HG02885 (cell line): Measurements from ENCODE around the gene SLC16A2.

ENCODE experiments used
- ATAC-seq: cut with Tn5 transposase; IDR thresholded peaks from one replicate; pipeline ENCODE4 v1.9.1; 2021; ENCODE audit warnings: mild to moderate bottlenecking; ENCODE audit not compliant: unreplicated experiment, poor library complexity

The SLC16A2 gene

DNA sequence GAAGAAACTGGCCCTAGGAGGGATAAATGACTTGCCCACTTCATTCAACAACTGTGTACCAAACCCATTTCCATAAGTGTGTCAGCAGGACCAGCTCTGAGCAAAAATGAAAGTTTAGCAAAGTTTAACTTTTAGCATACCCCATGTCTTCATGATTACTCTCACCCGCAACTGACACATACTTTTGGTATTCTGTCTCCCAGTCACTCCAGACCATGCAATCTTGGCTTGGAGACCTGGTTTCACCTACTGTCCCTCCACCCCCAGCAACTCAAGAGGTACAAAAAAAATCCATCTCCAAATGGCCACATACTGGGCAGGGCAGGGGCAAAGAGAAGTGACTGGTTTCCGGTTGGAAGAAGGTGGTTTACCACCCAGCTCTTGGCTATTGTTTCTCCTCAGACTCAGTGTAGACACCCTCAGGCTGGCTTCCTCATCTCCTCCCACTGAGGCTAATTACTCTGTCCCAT, 113.3 kb downstream of the SLC16A2 start:
- ATAC-seq: peak; percentile 57

DNA sequence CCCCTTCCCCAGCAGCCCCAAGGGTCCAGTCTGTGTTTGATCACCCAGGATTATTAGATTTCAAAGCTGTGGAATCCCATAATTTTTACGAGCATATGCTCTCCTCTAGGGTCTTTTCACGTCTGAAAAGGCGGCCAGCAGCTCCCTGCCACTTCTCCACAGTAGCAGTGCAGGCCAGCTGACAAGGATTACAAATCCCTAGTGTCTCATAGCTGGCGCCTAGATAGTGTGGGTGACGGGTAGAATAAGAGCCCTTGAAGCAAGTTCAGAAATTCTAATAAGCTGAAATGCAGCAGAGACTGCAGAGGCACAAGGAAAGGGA, 113.8 kb downstream of the SLC16A2 start:
- ATAC-seq: peak; percentile 4

DNA sequence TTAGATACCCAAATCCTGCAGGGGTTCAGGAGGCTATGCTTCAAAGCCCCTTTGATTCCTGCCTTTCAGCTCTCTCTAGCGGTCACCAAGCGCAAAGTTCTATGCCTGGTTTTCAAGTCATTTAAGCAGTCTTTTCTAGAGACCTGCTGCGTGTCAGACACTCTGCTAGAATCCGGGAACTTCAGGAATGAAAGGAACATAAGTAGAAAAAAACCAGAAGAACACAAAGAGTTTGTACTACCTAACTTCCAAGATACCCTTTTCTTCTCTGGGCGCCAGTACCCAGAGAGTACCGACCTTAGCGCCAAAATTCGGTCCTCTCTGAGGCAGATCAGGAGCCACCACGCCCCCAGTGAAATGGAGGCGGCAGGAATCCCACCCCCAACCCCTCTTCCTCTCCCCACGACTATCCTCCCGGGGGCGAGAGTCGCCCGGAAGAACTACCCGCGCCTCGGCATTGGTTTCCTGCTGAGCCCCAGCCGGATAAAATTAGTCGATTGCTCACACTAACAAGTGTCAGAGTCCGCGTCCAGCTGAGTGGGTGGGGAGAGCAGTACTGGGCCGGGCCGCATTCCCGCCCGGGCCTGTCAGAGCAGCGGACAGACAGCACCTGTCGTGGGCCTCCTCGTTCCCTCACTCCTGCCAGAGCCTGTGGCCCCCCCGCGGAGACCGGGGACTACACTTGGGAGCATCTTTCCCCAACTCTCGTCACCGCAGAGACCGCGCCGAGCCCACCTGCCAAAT, 114.3 kb downstream of the SLC16A2 start:
- ATAC-seq: peak; percentile 37

DNA sequence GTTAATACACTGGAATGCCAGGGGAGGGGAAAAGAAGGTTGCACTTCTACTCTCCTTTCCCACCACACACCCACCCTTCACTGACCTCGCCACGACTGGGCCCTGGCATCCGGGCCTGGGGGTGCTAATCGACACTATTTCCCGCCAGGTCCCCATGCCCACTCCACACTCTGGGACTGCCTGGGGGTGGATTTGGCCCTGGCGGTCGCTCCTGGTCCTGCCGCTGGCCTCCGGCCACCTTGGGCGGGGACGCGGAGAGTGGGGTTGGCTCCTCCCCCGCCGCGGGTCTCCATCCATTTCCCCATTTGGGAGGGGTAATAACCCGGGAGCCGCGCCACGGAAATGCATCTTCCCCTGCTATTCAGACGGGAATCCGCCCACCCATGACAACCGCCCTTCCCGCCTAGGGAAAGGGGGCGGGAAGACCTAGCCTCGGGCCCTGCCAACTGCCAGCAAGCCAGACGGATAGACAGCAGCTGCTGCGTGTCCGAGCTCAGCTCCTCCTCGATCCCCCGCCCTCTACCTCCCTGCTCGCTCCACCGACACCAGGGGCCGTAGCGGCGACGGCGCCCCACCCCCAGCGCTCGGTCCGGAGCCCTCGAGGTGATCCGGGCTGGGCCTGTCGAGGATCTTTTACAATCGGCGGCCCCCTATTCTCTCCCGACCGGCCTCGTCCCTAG, 115.0 kb downstream of the SLC16A2 start:
- ATAC-seq: peak; percentile 50

DNA sequence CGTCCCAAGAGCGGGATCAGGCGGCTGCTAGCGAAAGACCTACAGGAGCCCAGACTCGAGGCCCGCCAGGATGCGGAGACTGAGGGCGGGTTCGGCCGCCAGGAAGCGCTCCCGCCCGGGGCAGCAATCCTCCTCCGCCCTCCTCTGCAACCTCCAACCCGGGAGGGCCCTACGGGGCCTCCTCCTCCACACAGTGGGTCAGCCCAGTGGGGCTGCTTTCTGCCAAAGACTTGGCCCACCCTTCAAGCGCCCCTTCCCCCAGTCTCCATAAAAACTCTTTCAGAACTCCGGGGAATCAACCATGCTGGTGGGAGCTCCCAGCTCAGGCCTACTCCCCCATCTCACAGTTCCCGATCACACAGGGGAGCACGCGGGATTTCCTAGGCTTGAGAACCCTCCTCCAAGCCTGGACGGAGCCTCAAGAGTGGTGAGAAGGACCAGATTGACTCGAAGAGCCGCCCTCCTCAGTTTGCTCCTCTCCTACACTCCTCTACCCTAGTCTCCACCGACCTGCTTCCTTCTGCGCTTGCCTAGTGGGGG, 115.6 kb downstream of the SLC16A2 start:
- ATAC-seq: peak; percentile 11

DNA sequence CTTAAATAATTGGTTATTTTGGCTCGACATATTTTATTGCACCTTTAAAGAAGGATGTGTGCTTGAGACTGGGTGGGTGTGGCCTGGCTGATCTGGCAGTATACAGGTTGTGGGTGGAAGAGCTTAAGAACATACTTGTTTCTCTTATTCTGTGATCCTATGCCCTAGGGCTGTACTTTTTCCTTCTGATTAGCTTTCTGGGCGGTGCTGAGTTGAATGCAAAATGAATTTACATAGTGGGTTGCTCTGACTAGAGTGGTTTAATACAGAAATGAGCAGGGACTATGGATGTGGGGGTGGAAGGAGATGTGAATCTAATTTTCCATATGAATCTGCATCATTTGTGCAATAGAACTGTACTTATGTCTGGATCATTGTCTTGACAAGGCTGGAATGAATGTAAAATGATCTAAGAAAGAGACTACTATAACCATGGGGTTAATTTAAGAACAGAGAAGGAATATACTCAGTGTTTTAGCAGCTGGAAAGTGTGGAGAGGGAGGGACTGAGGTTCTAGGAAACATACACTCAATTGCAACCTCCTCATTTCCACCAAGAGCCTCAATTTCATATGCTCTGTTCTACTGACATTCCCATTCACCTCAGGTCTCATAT, 119.4 kb downstream of the SLC16A2 start:
- ATAC-seq: no peak

DNA sequence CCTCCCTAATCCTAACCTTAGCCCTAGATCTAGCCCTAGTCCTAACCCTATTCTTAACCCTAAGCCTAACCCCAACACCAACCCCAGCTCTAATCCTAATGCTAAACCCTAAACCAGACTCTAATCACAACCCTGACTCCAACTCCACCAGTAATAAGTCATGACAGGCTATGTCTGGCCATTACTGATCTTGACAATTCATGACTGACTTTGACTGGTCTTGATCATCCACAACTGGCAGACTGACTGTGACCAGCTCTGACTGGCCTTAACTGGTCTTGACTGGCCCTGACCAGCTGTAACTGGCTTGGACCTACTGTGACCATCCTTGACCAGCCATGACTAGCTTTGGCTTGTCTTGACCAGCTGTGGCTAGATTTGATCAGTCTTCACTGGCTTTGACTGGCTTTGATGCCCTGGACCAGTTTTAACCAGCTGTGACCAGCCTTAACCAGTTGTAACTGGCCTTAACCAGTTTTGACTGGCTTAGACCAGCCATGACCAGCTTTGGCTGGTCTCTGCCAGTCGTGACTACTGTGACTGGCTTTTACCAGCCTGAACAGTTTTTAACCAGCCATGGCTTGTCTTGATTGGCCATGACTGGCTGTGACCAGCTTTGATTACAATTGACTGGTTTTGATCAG, 124.7 kb downstream of the SLC16A2 start:
- no peak for ATAC-seq

DNA sequence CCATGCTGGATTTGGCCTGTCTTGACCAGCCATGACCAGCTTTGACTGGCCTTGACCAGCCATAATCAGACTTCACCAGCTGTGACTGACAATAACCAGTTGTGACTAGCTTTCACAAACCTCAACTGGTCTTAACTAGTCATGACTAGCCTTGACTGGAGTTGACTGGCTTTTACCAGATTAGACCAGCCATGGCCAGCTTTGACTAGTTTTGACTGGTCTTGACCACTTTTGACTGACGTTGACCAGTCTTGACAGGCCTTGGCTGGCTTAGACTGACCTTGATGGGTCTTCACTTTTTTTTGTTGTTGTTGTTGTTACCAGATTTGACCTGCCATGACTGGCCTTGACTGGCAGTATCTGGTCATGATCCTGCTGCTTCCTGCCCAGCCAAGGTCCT, 125.7 kb downstream of the SLC16A2 start:
- no peak for ATAC-seq

DNA sequence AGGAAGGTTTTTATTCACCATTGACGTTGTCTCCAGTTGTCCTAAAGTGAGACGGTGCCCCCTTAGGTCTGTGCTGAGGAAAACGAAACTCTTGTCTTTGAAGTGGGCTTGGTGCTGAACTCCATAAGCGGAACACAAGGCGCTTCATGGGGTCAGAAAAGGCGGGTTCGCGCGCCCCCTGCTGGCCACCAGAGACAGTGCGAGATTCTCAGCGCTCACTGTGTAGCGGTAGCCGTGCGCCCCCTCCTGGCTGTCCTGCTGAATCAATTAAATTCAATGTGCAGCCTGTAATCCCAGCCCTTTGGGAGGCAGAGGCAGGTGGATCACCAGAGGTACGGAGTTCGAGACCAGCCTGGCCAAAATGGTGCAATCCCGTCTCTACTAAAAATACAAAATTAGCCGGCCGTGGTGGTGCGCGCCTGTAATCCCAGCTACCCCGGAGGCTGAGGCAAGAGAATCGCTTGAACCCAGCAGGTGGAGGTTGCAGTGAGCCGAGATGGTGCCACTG, 129.1 kb downstream of the SLC16A2 start:
- ATAC-seq: peak; percentile 84

DNA sequence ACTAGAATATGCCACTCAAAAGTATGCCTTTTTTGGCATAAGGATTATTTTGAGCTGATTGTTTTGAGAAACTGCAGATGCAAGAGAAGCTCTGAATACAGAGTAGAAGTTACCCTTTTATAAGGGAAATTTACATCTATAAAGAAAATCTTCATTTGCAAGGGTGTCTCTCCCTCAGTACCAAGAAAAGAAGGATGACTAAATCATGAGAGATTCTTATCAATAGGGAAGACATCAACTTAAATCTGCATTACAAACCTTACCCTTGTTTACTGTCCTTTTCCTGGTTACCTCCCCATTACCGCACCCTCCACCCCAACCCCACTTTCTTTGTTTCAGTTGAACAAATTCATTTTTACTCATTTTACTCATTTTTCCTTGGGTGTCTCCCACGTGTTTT, 130.6 kb downstream of the SLC16A2 start:
- ATAC-seq: no peak

DNA sequence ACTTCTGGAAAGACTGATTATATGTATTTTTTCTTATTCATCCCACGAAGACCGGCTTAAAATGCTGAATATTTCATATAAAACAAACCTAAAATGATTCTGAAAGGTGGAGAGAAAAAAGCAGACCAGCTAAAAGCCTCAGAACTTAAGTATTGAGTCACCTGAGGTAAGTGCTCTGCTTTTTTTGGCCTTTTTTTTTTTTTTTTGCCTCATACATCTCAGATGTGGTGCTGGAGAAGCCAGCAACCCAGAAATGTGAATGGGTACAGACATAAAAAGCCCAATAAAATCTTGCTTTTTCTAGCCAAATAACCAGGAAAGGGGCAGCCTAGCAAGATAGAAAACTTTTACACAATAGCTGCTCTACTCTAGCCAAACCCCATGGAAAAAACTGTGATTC, 136.1 kb downstream of the SLC16A2 start:
- no peak for ATAC-seq

DNA sequence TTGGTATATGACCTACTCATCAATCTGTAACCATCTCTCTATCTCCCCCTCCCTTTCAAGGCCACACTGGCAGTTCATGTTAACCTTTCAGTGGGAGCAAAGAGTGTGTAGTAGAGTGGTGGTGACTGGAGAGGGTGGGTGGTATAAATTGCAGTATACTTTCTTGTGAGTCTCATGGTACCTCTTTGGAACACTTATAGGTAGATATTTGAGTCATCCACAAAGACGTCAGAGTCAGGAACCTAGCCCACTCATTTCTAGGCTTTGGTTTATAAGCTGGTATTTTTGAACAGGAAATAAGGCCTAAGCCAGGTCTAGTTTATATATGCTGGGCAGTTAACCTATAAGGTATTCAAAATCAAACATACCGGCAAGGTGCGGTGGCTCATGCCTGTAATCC, 156.8 kb downstream of the SLC16A2 start:
- ATAC-seq: peak; percentile 62

DNA sequence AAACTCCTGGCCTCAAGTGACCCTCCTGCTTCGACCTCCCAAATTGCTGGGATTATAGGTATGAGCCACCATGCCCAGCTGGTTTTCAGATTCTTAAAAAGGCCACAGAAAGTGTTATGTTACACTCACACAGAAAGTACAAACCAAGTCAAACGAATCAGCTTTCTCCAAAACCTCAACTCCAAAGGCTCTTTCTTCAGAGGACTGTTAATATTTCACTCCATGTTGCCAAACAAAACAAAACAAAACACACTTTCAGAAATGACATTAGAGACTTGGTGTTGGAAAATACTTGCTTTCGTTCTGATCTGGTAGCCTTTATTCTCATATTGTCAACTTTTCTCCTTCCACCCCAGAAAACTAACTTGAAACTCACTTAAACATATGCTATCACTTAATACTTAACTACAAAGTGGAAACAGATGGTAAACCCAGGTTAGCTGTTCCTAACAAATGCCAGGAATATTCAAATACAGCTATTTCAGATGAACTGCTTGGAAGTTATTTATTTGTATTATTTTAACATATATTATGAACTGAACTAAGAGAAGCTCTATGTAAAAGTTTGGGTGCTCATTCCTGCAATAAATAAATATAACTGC, 158.4 kb downstream of the SLC16A2 start:
- no peak for ATAC-seq
